K562 (cell line): Measurements from ENCODE around the gene FAAP100. TPM values are rescaled to one million over a fixed set of nuclear protein-coding genes. Genes with fewer than 3 reads are reported as not detected.

Experiments used
- DDX20 ChIP-seq: fragments of 450-650 bp; IDR thresholded peaks from 2 replicates; pipeline ENCODE4 v1.6.1; 2016; ENCODE audit warnings: missing genetic modification characterization, low read depth, mild to moderate bottlenecking, missing compliant biosample characterization, moderate library complexity
- HMG20A ChIP-seq: fragments of 450-650 bp; formaldehyde crosslinking; conservative IDR thresholded peaks from 2 replicates; pipeline ENCODE4 v1.4.0; 2020; ENCODE audit warnings: mild to moderate bottlenecking, mixed read lengths
- NR4A1 ChIP-seq, 2 experiments: fragments of 250-450 bp in 1 of 2; fragments of 450-650 bp in 1 of 2; sonication (Bioruptor Pico) in 1 of 2; IDR thresholded peaks; 2 replicates each; pipeline versions ENCODE4 v1.4.0 to v1.6.1; 2016 to 2020; ENCODE audit warnings: mild to moderate bottlenecking in 2 of 2, missing compliant biosample characterization in 1 of 2, missing genetic modification characterization in 1 of 2, moderate library complexity in 1 of 2
- PYGO2 ChIP-seq: fragments of 450-650 bp; IDR thresholded peaks from 2 replicates; pipeline ENCODE4 v1.6.1; 2016; ENCODE audit warnings: mild to moderate bottlenecking, missing genetic modification characterization, moderate library complexity, missing compliant biosample characterization
- XRCC3 ChIP-seq: fragments of 450-650 bp; IDR thresholded peaks from 2 replicates; pipeline ENCODE4 v1.6.1; 2017; ENCODE audit warnings: mild to moderate bottlenecking, moderate library complexity
- ZNF644 ChIP-seq: fragments of 200-800 bp; sonication (Bioruptor generic); IDR thresholded peaks from 2 replicates; pipeline ENCODE4 v1.6.1; 2016; ENCODE audit warnings: low read depth, missing genetic modification characterization, missing compliant biosample characterization
- polyA plus RNA-seq, 8 experiments: library from polyadenylated mRNA; depleted of rRNA in 4 of 8; stranded (reverse) in 5 of 8; unstranded in 3 of 8; fragments of >200 nt; fragmentation: Nextera tagmentation in 2 of 8; fragmentation: Illumina TruSeq in 1 of 8; extraction: Ambion mirVana in 2 of 8; extraction: Trizol in 1 of 8; gene quantifications; 2 replicates each; pipeline versions ENCODE4 v1.2.1 to v1.2.3, GENCODE V29; 2011 to 2014; ENCODE audit warnings: inconsistent platforms in 1 of 8, missing spikeins in 1 of 8
- total RNA-seq, 7 experiments: library from RNA; depleted of rRNA in 6 of 7; stranded (reverse); fragments of >200 nt in 6 of 7; fragmentation: Illumina TruSeq in 2 of 7; extraction: Trizol in 2 of 7; gene quantifications; 2 replicates each; pipeline versions ENCODE4 v1.2.1 to v1.2.3, GENCODE V29; 2011 to 2021; ENCODE audit warnings: low replicate concordance in 1 of 7
- TF ChIP-seq, protein P1 (sequence below): fragments of 250-450 bp; sonication (Bioruptor Pico); IDR thresholded peaks from 2 replicates; pipeline ENCODE4 v1.4.0; 2020; ENCODE audit warnings: mild to moderate bottlenecking, moderate library complexity, borderline replicate concordance
- TF ChIP-seq, protein P2 (sequence below), 2 experiments: fragments of 200-800 bp in 1 of 2; sonication (Bioruptor generic) in 1 of 2; sonication (generic) in 1 of 2; formaldehyde crosslinking in 1 of 2; IDR thresholded peaks in 1 of 2; conservative IDR thresholded peaks in 1 of 2; 2 replicates each; pipeline versions ENCODE4 v1.5.0 to v1.6.1; 2016 to 2020; ENCODE audit warnings: missing compliant biosample characterization in 1 of 2, missing genetic modification characterization in 1 of 2, missing genetic modification reagents in 1 of 2
- TF ChIP-seq, protein P3 (sequence below): sonication (generic); formaldehyde crosslinking; IDR thresholded peaks from 2 replicates; pipeline ENCODE4 v1.9.0; 2022; ENCODE audit warnings: mild to moderate bottlenecking, missing genetic modification reagents
- TF ChIP-seq, protein P4 (sequence below): fragments of 450-650 bp; IDR thresholded peaks from 2 replicates; pipeline ENCODE4 v1.6.1; 2016; ENCODE audit warnings: mild to moderate bottlenecking
- TF ChIP-seq, protein P5 (sequence below): fragments of 450-650 bp; IDR thresholded peaks from 2 replicates; pipeline ENCODE4 v1.6.1; 2017; ENCODE audit warnings: mild to moderate bottlenecking, moderate library complexity

Gene FAAP100
- total and polyA plus RNA-seq, 9 of the 15 experiments (the other 6 are each of a cell fraction or from before 2014, with no cell fraction given) = 0.31 to 51.2 (median 12.6) TPM

DNA sequence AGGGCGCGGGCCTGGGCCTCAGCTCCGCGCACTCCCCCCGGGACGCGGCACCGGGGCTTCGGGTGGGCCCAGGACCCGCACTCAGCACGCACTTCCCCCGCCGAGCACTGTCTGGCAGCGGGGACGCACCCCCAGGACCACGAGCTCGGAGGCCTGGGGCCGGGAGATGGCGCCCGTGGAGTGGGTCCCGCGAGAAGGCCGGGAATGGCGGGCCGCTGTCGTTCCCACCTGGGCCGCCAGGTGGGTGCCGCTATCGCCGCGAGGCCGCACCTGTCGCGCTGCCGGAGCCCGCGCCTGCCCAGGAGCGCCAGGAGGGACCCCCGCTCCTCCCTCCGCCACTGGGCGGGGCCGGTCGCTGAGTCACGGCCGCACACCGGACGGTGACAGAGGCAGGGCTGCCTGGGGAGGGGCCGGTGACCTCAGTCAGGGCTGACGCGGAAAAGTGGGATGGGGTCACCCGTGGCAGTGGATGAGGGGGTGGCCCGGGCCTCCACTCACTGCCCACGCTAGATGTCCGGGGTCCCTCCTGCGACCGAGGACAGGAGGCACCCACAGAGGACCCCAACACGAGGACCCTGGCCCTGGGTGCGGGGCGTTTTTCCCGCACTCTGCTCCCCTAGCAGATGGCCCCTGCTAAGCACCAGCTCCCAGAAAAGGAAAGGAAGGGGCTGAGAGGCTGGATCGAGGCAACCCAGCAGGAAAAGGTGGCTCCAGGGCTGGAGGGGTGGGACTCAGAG, 32.7 kb downstream of the FAAP100 start (continued):
- TF ChIP-seq PYGO2 (tag) (no peak), ZNF644 (tag) (no peak), DDX20 (no peak), NR4A1 (CRISPR knock-in tag; IDR thresholded peaks at IDR 0.05) (no peak), NR4A1 (tag; IDR thresholded peaks at IDR 0.05) (no peak), HMG20A (CRISPR knock-in tag) (no peak), XRCC3 (no peak)
- TF ChIP-seq, protein P1, sequence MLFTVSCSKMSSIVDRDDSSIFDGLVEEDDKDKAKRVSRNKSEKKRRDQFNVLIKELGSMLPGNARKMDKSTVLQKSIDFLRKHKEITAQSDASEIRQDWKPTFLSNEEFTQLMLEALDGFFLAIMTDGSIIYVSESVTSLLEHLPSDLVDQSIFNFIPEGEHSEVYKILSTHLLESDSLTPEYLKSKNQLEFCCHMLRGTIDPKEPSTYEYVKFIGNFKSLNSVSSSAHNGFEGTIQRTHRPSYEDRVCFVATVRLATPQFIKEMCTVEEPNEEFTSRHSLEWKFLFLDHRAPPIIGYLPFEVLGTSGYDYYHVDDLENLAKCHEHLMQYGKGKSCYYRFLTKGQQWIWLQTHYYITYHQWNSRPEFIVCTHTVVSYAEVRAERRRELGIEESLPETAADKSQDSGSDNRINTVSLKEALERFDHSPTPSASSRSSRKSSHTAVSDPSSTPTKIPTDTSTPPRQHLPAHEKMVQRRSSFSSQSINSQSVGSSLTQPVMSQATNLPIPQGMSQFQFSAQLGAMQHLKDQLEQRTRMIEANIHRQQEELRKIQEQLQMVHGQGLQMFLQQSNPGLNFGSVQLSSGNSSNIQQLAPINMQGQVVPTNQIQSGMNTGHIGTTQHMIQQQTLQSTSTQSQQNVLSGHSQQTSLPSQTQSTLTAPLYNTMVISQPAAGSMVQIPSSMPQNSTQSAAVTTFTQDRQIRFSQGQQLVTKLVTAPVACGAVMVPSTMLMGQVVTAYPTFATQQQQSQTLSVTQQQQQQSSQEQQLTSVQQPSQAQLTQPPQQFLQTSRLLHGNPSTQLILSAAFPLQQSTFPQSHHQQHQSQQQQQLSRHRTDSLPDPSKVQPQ (CRISPR knock-in tag) = no peak
- TF ChIP-seq, protein P2, sequence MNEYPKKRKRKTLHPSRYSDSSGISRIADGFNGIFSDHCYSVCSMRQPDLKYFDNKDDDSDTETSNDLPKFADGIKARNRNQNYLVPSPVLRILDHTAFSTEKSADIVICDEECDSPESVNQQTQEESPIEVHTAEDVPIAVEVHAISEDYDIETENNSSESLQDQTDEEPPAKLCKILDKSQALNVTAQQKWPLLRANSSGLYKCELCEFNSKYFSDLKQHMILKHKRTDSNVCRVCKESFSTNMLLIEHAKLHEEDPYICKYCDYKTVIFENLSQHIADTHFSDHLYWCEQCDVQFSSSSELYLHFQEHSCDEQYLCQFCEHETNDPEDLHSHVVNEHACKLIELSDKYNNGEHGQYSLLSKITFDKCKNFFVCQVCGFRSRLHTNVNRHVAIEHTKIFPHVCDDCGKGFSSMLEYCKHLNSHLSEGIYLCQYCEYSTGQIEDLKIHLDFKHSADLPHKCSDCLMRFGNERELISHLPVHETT (CRISPR knock-in tag; conservative IDR thresholded peaks at IDR 0.05 in 1 of 2, IDR thresholded peaks at IDR 0.05 in 1 of 2) = no peak
- TF ChIP-seq, protein P3, sequence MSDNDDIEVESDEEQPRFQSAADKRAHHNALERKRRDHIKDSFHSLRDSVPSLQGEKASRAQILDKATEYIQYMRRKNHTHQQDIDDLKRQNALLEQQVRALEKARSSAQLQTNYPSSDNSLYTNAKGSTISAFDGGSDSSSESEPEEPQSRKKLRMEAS (CRISPR knock-in tag) = peak; percentile 56; the same call in 1 of the 2 replicates
- TF ChIP-seq, protein P4, sequence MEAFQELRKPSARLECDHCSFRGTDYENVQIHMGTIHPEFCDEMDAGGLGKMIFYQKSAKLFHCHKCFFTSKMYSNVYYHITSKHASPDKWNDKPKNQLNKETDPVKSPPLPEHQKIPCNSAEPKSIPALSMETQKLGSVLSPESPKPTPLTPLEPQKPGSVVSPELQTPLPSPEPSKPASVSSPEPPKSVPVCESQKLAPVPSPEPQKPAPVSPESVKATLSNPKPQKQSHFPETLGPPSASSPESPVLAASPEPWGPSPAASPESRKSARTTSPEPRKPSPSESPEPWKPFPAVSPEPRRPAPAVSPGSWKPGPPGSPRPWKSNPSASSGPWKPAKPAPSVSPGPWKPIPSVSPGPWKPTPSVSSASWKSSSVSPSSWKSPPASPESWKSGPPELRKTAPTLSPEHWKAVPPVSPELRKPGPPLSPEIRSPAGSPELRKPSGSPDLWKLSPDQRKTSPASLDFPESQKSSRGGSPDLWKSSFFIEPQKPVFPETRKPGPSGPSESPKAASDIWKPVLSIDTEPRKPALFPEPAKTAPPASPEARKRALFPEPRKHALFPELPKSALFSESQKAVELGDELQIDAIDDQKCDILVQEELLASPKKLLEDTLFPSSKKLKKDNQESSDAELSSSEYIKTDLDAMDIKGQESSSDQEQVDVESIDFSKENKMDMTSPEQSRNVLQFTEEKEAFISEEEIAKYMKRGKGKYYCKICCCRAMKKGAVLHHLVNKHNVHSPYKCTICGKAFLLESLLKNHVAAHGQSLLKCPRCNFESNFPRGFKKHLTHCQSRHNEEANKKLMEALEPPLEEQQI = no peak
- TF ChIP-seq, protein P5, sequence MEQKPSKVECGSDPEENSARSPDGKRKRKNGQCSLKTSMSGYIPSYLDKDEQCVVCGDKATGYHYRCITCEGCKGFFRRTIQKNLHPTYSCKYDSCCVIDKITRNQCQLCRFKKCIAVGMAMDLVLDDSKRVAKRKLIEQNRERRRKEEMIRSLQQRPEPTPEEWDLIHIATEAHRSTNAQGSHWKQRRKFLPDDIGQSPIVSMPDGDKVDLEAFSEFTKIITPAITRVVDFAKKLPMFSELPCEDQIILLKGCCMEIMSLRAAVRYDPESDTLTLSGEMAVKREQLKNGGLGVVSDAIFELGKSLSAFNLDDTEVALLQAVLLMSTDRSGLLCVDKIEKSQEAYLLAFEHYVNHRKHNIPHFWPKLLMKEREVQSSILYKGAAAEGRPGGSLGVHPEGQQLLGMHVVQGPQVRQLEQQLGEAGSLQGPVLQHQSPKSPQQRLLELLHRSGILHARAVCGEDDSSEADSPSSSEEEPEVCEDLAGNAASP = no peak
